Ovary (tissue), 9 donors: ENCODE results near the gene OSBPL2. TPM values are rescaled to one million over a fixed set of nuclear protein-coding genes. Genes with fewer than 3 reads are reported as not detected.

Experiments
- DNase-seq, 5 donors: peaks; one replicate each; pipeline ENCODE4 v3.0.0-alpha.2; 2019 to 2020
- H3K27ac ChIP-seq, 2 donors: fragments of 200-600 bp; one replicate each; pipeline versions ENCODE4 v1.5.1 to v1.8.0; 2019 to 2022
- H3K27me3 ChIP-seq: fragments of 200-600 bp; one replicate; pipeline ENCODE4 v1.8.0; 2022
- H3K36me3 ChIP-seq: fragments of 200-600 bp; sonication (generic); one replicate; pipeline ENCODE4 v1.5.1; 2019
- H3K4me1 ChIP-seq: one replicate; pipeline ENCODE4 v1.8.1; 2013; ENCODE audit warnings: mild to moderate bottlenecking, moderate library complexity; ENCODE audit not compliant: insufficient read depth
- H3K4me3 ChIP-seq: fragments of 200-600 bp; sonication (generic); one replicate; pipeline ENCODE4 v1.5.1; 2017
- H3K9me3 ChIP-seq, 2 donors: fragments of 200-600 bp in 1 of 2; sonication (generic) in 1 of 2; one replicate each; pipeline versions ENCODE4 v1.5.1 to v1.8.1; 2013 to 2019; ENCODE audit warnings: mild to moderate bottlenecking in 1 of 2, moderate library complexity in 1 of 2
- CTCF ChIP-seq, 3 donors: fragments of 450-650 bp in 2 of 3; fragments of 200-600 bp in 1 of 3; IDR thresholded peaks; one replicate each; pipeline versions ENCODE4 v1.5.1 to v1.8.0; 2016 to 2022; ENCODE audit warnings: antibody characterized with exemption in 3 of 3, mild to moderate bottlenecking in 1 of 3
- EP300 ChIP-seq: sonication (generic); formaldehyde crosslinking; IDR thresholded peaks from one replicate; pipeline ENCODE4 v1.6.1; 2017; ENCODE audit warnings: antibody characterized with exemption
- POLR2A ChIP-seq: fragments of 450-650 bp; IDR thresholded peaks from one replicate; pipeline ENCODE4 v1.6.1; 2017; ENCODE audit warnings: antibody characterized with exemption, mild to moderate bottlenecking, moderate library complexity
- WGBS, 3 donors: extraction: QIAGEN DNeasy Blood & Tissue Kit in 1 of 3; methylation state at CpG; one replicate each; pipeline versions ENCODE4 v1.1.5 to v1.1.7; 2013 to 2017; 5-methylcytosine and 5-hydroxymethylcytosine counted together
- intact Hi-C, 4 donors: fragments of 100-400 bp; cut with DNase I; formaldehyde crosslinking; loops; one replicate each; pipeline versions ENCODE4 v1.11.0 to v1.15.1; 2022 to 2023
- polyA plus RNA-seq, 2 donors: library from polyadenylated mRNA; stranded (reverse); fragments of 200-250 nt in 1 of 2; fragments of 350-450 nt in 1 of 2; fragmentation: Illumina TruSeq in 1 of 2; extraction: RNeasy Lipid Tissue Mini Kit (QIAGEN cat#74804) in 1 of 2; gene quantifications; one replicate each; pipeline ENCODE4 v1.2.3, GENCODE V29; 2013 to 2014
- total RNA-seq, 7 donors: library from RNA; depleted of rRNA in 2 of 7; stranded (reverse); fragments of >200 nt in 2 of 7; fragmentation: NEBNext Ultra II Directional in 3 of 7; extraction: Animal tissue kit (Norgen Biotek cat#: 25700) in 3 of 7; gene quantifications; one replicate each; pipeline versions ENCODE4 v1.1.0 to v1.2.4, GENCODE V29; 2016 to 2023
- donor health status: DM: no; HTN: no; CAD: no; lungs with moderate emphysema.
- donor health status: DM: no; HTN: no; CAD: no.
- donor health status: Bipolar disorder and iron deficiency.
- donor health status: DM: yes; HTN: yes; CAD: no.
- donor health status: DM: no; HTN: no; CAD: no.
- donor health status: DM: yes; HTN: yes; CAD: no.

The OSBPL2 gene
- total and polyA plus RNA-seq, 9 donors = 14.2 to 42.2 (median 34.4) TPM

- H3K27ac ChIP-seq = no peak overlapping the region
- TF ChIP-seq CTCF (IDR thresholded peaks at IDR 0.05) = no peak
- TF ChIP-seq POLR2A = no peak
- TF ChIP-seq EP300 = no peak
- DNase-seq = no peak
- no peaks in the 10 kb centered on the region for H3K36me3 ChIP-seq
- no peaks in the 10 kb centered on the region for H3K9me3 ChIP-seq
- no peaks in the 10 kb centered on the region for H3K4me1 ChIP-seq
- 93% methylated on average over 29 to 34 of the region's 34 CpGs for WGBS, 3 donors
- intact Hi-C loops = no loop called here
- H3K27me3 ChIP-seq = no peaks in the 10 kb centered on the region
- H3K4me3 ChIP-seq = no peak overlapping the region
These were observed 94.9 kb downstream of the OSBPL2 start for GRCh38 chr20:62332989-62333819.

GRCh38 chr20:62333820-62334595, 95.7 kb downstream of the OSBPL2 start:
- Histone ChIP-seq H3K36me3 (no peaks in the 10 kb centered on the region), H3K27ac (no peak overlapping the region), H3K4me1 (no peaks in the 10 kb centered on the region), H3K9me3 (no peaks in the 10 kb centered on the region), H3K27me3 (no peaks in the 10 kb centered on the region), H3K4me3 (no peak overlapping the region)
- no peak for DNase-seq
- 78 to 86% (median 82%) methylated on average over 28 to 37 of the region's 37 CpGs for WGBS, 3 donors
- TF ChIP-seq CTCF (IDR thresholded peaks at IDR 0.05) = no peak
- no peak for TF ChIP-seq EP300
- no peak for TF ChIP-seq POLR2A
- intact Hi-C loops = no loop called here

- intact Hi-C loops = no loop called here
- H3K9me3 ChIP-seq = no peaks in the 10 kb centered on the region
- TF ChIP-seq CTCF (IDR thresholded peaks at IDR 0.05) (no peak), POLR2A (no peak), EP300 (no peak)
- no peak for DNase-seq
- 88 to 93% (median 91%) methylated on average over 9 to 13 of the region's 13 CpGs for WGBS, 3 donors
- H3K4me1 ChIP-seq = no peaks in the 10 kb centered on the region
- H3K36me3 ChIP-seq = no peaks in the 10 kb centered on the region
- no peak overlapping the region for H3K27ac ChIP-seq
- H3K27me3 ChIP-seq = no peaks in the 10 kb centered on the region
- no peak overlapping the region for H3K4me3 ChIP-seq
These were observed 96.6 kb downstream of the OSBPL2 start for GRCh38 chr20:62334881-62335280.

- H3K27ac ChIP-seq = no peak overlapping the region
- no peaks in the 10 kb centered on the region for H3K9me3 ChIP-seq
These were observed 97.2 kb downstream of the OSBPL2 start for GRCh38 chr20:62335532-62335931.

More at GRCh38 chr20:62335532-62335931, 97.2 kb downstream of the OSBPL2 start:
- H3K4me1 ChIP-seq = no peaks in the 10 kb centered on the region
- no peak for DNase-seq
- TF ChIP-seq CTCF (IDR thresholded peaks at IDR 0.05) = no peak
- TF ChIP-seq EP300 = no peak
- no peak for TF ChIP-seq POLR2A
- H3K27me3 ChIP-seq = no peaks in the 10 kb centered on the region
- H3K36me3 ChIP-seq = no peaks in the 10 kb centered on the region
- whole genome bisulfite sequencing, 3 donors = 87 to 94% (median 89%) methylated on average over 6 of the region's 6 CpGs
- intact Hi-C loops = no loop called here
- H3K4me3 ChIP-seq = no peak overlapping the region
